HG03025 (cell line): ENCODE measurements around the gene TBCD.
"Not testable (repeated sequence)": the region's sequence is repeated elsewhere in the genome, so short reads cannot be mapped to it uniquely, and the experiment has no call there.

ENCODE experiments used
- ATAC-seq: cut with Tn5 transposase; IDR thresholded peaks from one replicate; pipeline ENCODE4 v1.9.1; 2021; ENCODE audit warnings: mild to moderate bottlenecking, moderate library complexity; ENCODE audit not compliant: unreplicated experiment, low FRiP score

The TBCD gene

GRCh38 chr17:82754297-82755208, 2.7 kb downstream of the TBCD start:
- no peak for ATAC-seq

- no peak for ATAC-seq
These were observed 4.3 kb downstream of the TBCD start for GRCh38 chr17:82756166-82756565.

- ATAC-seq = no peak
These were observed 13.5 kb downstream of the TBCD start for GRCh38 chr17:82765371-82765770.

- ATAC-seq = no peak
These were observed 15.3 kb downstream of the TBCD start for GRCh38 chr17:82767041-82767754.

GRCh38 chr17:82769041-82769440, 17.2 kb downstream of the TBCD start:
- ATAC-seq = no peak

- no peak for ATAC-seq
These were observed 20.2 kb downstream of the TBCD start for GRCh38 chr17:82772026-82772425.

GRCh38 chr17:82774456-82774855, 22.6 kb downstream of the TBCD start:
- ATAC-seq = not testable (repeated sequence)

- no peak for ATAC-seq
These were observed 23.3 kb downstream of the TBCD start for GRCh38 chr17:82775001-82775823.

- ATAC-seq = no peak
These were observed 24.6 kb downstream of the TBCD start for GRCh38 chr17:82776454-82776853.

GRCh38 chr17:82777778-82778375, 26.0 kb downstream of the TBCD start:
- not testable (repeated sequence) for ATAC-seq

GRCh38 chr17:82779541-82779940, 27.7 kb downstream of the TBCD start:
- ATAC-seq = no peak

- no peak for ATAC-seq
These were observed 28.3 kb downstream of the TBCD start for GRCh38 chr17:82780195-82780594.

GRCh38 chr17:82780971-82781893, 29.4 kb downstream of the TBCD start:
- no peak for ATAC-seq

- no peak for ATAC-seq
These were observed 30.0 kb downstream of the TBCD start for GRCh38 chr17:82781894-82782274.

GRCh38 chr17:82782657-82783207, 30.9 kb downstream of the TBCD start:
- no peak for ATAC-seq

- no peak for ATAC-seq
These were observed 31.6 kb downstream of the TBCD start for GRCh38 chr17:82783498-82783897.

- not testable (repeated sequence) for ATAC-seq
These were observed 33.7 kb downstream of the TBCD start for GRCh38 chr17:82785581-82785980.

GRCh38 chr17:82786427-82786826, 34.6 kb downstream of the TBCD start:
- ATAC-seq = no peak
